HEK293 (cell line): ENCODE measurements around the gene MAGEB16.

ENCODE experiments used
- CTCF ChIA-PET: fragments of 350-600 bp; formaldehyde crosslinking; extraction: SDS; loops from one replicate; lab custom pipeline; 2021; ENCODE audit warnings: antibody characterized with exemption; lab: Yijun Ruan, JAX
- POLR2A ChIA-PET: fragments of 300-600 bp; formaldehyde crosslinking; extraction: SDS; loops from one replicate; lab custom pipeline; 2020; ENCODE audit warnings: antibody characterized with exemption, inconsistent platforms; lab: Yijun Ruan, JAX
- H3K27ac ChIP-seq: fragments of 200-500 bp; sonication (Bioruptor generic); 2 replicates; pipeline ENCODE4 v1.5.1; 2014; ENCODE audit warnings: low read depth, low read length, control low read depth, inconsistent platforms; ENCODE audit errors: extremely low read depth
- H3K36me3 ChIP-seq, 2 experiments: fragments of 200-500 bp in 1 of 2; sonication (Bioruptor generic) in 1 of 2; 1 replicate in 1 of 2; 2 replicates in 1 of 2; pipeline ENCODE4 v1.5.1; 2014 to 2017; ENCODE audit warnings: inconsistent platforms in 2 of 2, low read length in 2 of 2; ENCODE audit not compliant: control insufficient read depth in 2 of 2, insufficient read depth in 1 of 2
- H3K4me1 ChIP-seq: fragments of 200-500 bp; sonication (Bioruptor generic); 2 replicates; pipeline ENCODE4 v1.5.1; 2014; ENCODE audit warnings: mild to moderate bottlenecking, low read length, inconsistent platforms; ENCODE audit not compliant: control insufficient read depth, insufficient read depth
- H3K4me3 ChIP-seq: 2 replicates; pipeline ENCODE4 v1.5.1; 2011; ENCODE audit warnings: low read depth, mild to moderate bottlenecking, control low read depth, low read length, moderate library complexity
- H3K9me3 ChIP-seq: fragments of 200-500 bp; sonication (Bioruptor generic); 2 replicates; pipeline ENCODE4 v1.5.1; 2014; ENCODE audit warnings: low read depth, low read length, inconsistent platforms; ENCODE audit not compliant: control insufficient read depth, insufficient read depth
- AEBP2 ChIP-seq: fragments of 450-650 bp; formaldehyde crosslinking; IDR thresholded peaks from 2 replicates; pipeline ENCODE4 v1.5.1; 2016; ENCODE audit warnings: missing biosample characterization, missing genetic modification characterization, borderline replicate concordance
- FEZF1 ChIP-seq: fragments of 450-650 bp; formaldehyde crosslinking; IDR thresholded peaks from 2 replicates; pipeline ENCODE4 v1.5.1; 2016; ENCODE audit warnings: missing biosample characterization, missing genetic modification characterization
- GFI1B ChIP-seq: fragments of 450-650 bp; formaldehyde crosslinking; IDR thresholded peaks from 2 replicates; pipeline ENCODE4 v1.5.1; 2016; ENCODE audit warnings: missing biosample characterization, missing genetic modification characterization
- KLF10 ChIP-seq: fragments of 450-650 bp; IDR thresholded peaks from 2 replicates; pipeline ENCODE4 v1.5.1; 2018; ENCODE audit warnings: missing biosample characterization, mild to moderate bottlenecking, missing genetic modification characterization
- RBAK ChIP-seq: fragments of 450-650 bp; formaldehyde crosslinking; IDR thresholded peaks from 2 replicates; pipeline ENCODE4 v1.5.1; 2016; ENCODE audit warnings: missing biosample characterization, missing genetic modification characterization
- SP2 ChIP-seq: fragments of 450-650 bp; formaldehyde crosslinking; IDR thresholded peaks from 2 replicates; pipeline ENCODE4 v1.5.1; 2016; ENCODE audit warnings: missing biosample characterization, missing genetic modification characterization
- ZBTB17 ChIP-seq: fragments of 450-650 bp; formaldehyde crosslinking; IDR thresholded peaks from 2 replicates; pipeline ENCODE4 v1.5.1; 2016; ENCODE audit warnings: missing biosample characterization, missing genetic modification characterization
- ZBTB20 ChIP-seq: fragments of 450-650 bp; formaldehyde crosslinking; IDR thresholded peaks from 2 replicates; pipeline ENCODE4 v1.5.1; 2016; ENCODE audit warnings: missing biosample characterization, missing genetic modification characterization
- ZBTB48 ChIP-seq: fragments of 450-650 bp; formaldehyde crosslinking; IDR thresholded peaks from 2 replicates; pipeline ENCODE4 v1.5.1; 2016; ENCODE audit warnings: missing biosample characterization, missing genetic modification characterization
- ZBTB8A ChIP-seq: fragments of 450-650 bp; formaldehyde crosslinking; IDR thresholded peaks from 2 replicates; pipeline ENCODE4 v1.5.1; 2016; ENCODE audit warnings: missing biosample characterization, missing genetic modification characterization
- ZFHX2 ChIP-seq: fragments of 450-650 bp; formaldehyde crosslinking; conservative IDR thresholded peaks from 2 replicates; pipeline ENCODE4 v1.5.1; 2016; ENCODE audit warnings: missing biosample characterization, missing genetic modification characterization
- ZFP41 ChIP-seq: fragments of 450-650 bp; formaldehyde crosslinking; IDR thresholded peaks from 2 replicates; pipeline ENCODE4 v1.5.1; 2016; ENCODE audit warnings: missing biosample characterization, missing genetic modification characterization, borderline replicate concordance
- ZNF132 ChIP-seq: fragments of 450-650 bp; formaldehyde crosslinking; IDR thresholded peaks from 2 replicates; pipeline ENCODE4 v1.5.1; 2017; ENCODE audit warnings: missing biosample characterization, missing genetic modification characterization, borderline replicate concordance
- ZNF146 ChIP-seq: fragments of 450-650 bp; formaldehyde crosslinking; IDR thresholded peaks from 2 replicates; pipeline ENCODE4 v1.5.1; 2016; ENCODE audit warnings: missing biosample characterization, missing genetic modification characterization
- ZNF174 ChIP-seq: fragments of 450-650 bp; formaldehyde crosslinking; IDR thresholded peaks from 2 replicates; pipeline ENCODE4 v1.5.0; 2017; ENCODE audit warnings: missing biosample characterization, mild to moderate bottlenecking, missing genetic modification characterization
- ZNF239 ChIP-seq: fragments of 450-650 bp; formaldehyde crosslinking; IDR thresholded peaks from 2 replicates; pipeline ENCODE4 v1.5.1; 2016; ENCODE audit warnings: missing biosample characterization, missing genetic modification characterization
- ZNF280D ChIP-seq: fragments of 450-650 bp; formaldehyde crosslinking; IDR thresholded peaks from 2 replicates; pipeline ENCODE4 v1.5.1; 2016; ENCODE audit warnings: missing biosample characterization, missing genetic modification characterization
- ZNF366 ChIP-seq: fragments of 450-650 bp; formaldehyde crosslinking; conservative IDR thresholded peaks from 2 replicates; pipeline ENCODE4 v1.5.1; 2016; ENCODE audit warnings: missing biosample characterization, missing genetic modification characterization
- ZNF433 ChIP-seq: fragments of 450-650 bp; formaldehyde crosslinking; IDR thresholded peaks from 2 replicates; pipeline ENCODE4 v1.5.1; 2016; ENCODE audit warnings: missing biosample characterization, missing genetic modification characterization, low read depth
- ZNF544 ChIP-seq: fragments of 450-650 bp; formaldehyde crosslinking; IDR thresholded peaks from 2 replicates; pipeline ENCODE4 v1.5.0; 2017; ENCODE audit warnings: missing biosample characterization, missing genetic modification characterization
- ZNF560 ChIP-seq: fragments of 450-650 bp; formaldehyde crosslinking; IDR thresholded peaks from 2 replicates; pipeline ENCODE4 v1.5.1; 2017; ENCODE audit warnings: missing biosample characterization, missing genetic modification characterization, borderline replicate concordance
- ZNF585B ChIP-seq: fragments of 450-650 bp; formaldehyde crosslinking; IDR thresholded peaks from 2 replicates; pipeline ENCODE4 v1.5.1; 2016; ENCODE audit warnings: missing biosample characterization, missing genetic modification characterization
- ZNF600 ChIP-seq: fragments of 450-650 bp; formaldehyde crosslinking; IDR thresholded peaks from 2 replicates; pipeline ENCODE4 v1.5.1; 2016; ENCODE audit warnings: missing biosample characterization, missing genetic modification characterization
- ZSCAN23 ChIP-seq: fragments of 450-650 bp; formaldehyde crosslinking; IDR thresholded peaks from 2 replicates; pipeline ENCODE4 v1.5.1; 2016; ENCODE audit warnings: missing biosample characterization, missing genetic modification characterization
- TF ChIP-seq, protein P1 (sequence below): fragments of 450-650 bp; formaldehyde crosslinking; IDR thresholded peaks from 2 replicates; pipeline ENCODE4 v1.5.1; 2017; ENCODE audit warnings: missing biosample characterization, missing genetic modification characterization
- TF ChIP-seq, protein P2 (sequence below): fragments of 450-650 bp; formaldehyde crosslinking; IDR thresholded peaks from 2 replicates; pipeline ENCODE4 v1.5.1; 2016; ENCODE audit warnings: missing biosample characterization, missing genetic modification characterization
- TF ChIP-seq, protein P3 (sequence below): fragments of 450-650 bp; formaldehyde crosslinking; IDR thresholded peaks from 2 replicates; pipeline ENCODE4 v1.5.1; 2017; ENCODE audit warnings: missing biosample characterization, missing genetic modification characterization

Gene MAGEB16

GRCh38 chrX:35785075-35785474 is 13.1 kb upstream of the MAGEB16 start:
- POLR2A ChIA-PET: no interaction called here
- H3K4me1 ChIP-seq: no peaks in the 10 kb centered on the region
- TF ChIP-seq ZBTB48 (no peak), ZBTB8A (no peak), ZNF433 (tag by site-specific recombination) (no peak), ZFP41 (no peak), ZNF585B (no peak), RBAK (no peak), ZNF132 (tag by site-specific recombination) (no peak), ZBTB20 (tag by site-specific recombination) (no peak), FEZF1 (tag by site-specific recombination) (no peak), ZNF146 (tag by site-specific recombination) (no peak), ZNF560 (tag by site-specific recombination) (no peak), ZBTB17 (tag by site-specific recombination) (no peak), ZFHX2 (no peak), KLF10 (tag by site-specific recombination) (no peak), ZNF239 (tag by site-specific recombination) (no peak)
- TF ChIP-seq, protein P1, sequence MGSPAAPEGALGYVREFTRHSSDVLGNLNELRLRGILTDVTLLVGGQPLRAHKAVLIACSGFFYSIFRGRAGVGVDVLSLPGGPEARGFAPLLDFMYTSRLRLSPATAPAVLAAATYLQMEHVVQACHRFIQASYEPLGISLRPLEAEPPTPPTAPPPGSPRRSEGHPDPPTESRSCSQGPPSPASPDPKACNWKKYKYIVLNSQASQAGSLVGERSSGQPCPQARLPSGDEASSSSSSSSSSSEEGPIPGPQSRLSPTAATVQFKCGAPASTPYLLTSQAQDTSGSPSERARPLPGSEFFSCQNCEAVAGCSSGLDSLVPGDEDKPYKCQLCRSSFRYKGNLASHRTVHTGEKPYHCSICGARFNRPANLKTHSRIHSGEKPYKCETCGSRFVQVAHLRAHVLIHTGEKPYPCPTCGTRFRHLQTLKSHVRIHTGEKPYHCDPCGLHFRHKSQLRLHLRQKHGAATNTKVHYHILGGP (tag by site-specific recombination): no peak
- TF ChIP-seq, protein P2, sequence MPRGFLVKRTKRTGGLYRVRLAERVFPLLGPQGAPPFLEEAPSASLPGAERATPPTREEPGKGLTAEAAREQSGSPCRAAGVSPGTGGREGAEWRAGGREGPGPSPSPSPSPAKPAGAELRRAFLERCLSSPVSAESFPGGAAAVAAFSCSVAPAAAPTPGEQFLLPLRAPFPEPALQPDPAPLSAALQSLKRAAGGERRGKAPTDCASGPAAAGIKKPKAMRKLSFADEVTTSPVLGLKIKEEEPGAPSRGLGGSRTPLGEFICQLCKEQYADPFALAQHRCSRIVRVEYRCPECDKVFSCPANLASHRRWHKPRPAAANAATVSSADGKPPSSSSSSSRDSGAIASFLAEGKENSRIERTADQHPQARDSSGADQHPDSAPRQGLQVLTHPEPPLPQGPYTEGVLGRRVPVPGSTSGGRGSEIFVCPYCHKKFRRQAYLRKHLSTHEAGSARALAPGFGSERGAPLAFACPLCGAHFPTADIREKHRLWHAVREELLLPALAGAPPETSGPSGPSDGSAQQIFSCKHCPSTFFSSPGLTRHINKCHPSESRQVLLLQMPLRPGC: no peak
- no peaks in the 10 kb centered on the region for H3K36me3 ChIP-seq
- H3K4me3 ChIP-seq: no peak overlapping the region
- no peaks in the 10 kb centered on the region for H3K9me3 ChIP-seq
- no peak overlapping the region for H3K27ac ChIP-seq
- CTCF ChIA-PET: no interaction called here

- TF ChIP-seq SP2 (no peak), ZNF366 (no peak), ZNF544 (tag by site-specific recombination) (no peak), ZNF600 (tag by site-specific recombination) (no peak)
- TF ChIP-seq, all 188 proteins: peak for 0
- no peaks in the 10 kb centered on the region for H3K9me3 ChIP-seq
- no peaks in the 10 kb centered on the region for H3K4me1 ChIP-seq
- ChIA-PET POLR2A (no interaction called here), CTCF (no interaction called here)
- H3K36me3 ChIP-seq: no peaks in the 10 kb centered on the region
- H3K27ac ChIP-seq: no peak overlapping the region
- H3K4me3 ChIP-seq: no peak overlapping the region
These were observed 11.9 kb upstream of the MAGEB16 start for GRCh38 chrX:35786271-35786670.

DNA sequence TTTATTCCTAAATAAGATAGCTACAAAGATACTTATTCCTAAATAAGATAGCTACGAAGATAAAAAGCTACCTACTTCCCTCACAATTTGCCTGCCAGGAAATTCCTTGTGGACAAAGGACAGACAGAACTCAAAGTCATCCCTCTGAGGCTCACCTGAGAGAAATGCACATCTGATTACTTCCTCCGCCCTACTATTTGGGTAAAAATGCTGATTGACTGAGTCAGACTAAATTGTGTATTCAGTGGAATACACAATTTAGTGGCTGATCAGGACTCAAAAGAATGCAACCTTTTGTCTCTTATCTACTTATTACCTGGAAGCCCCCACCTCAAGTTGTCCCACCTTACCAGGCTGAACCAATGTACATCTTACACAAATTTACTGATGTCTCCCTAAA is 10.3 kb upstream of the MAGEB16 start:
- Histone ChIP-seq H3K4me1 (no peaks in the 10 kb centered on the region), H3K36me3 (no peaks in the 10 kb centered on the region), H3K4me3 (no peak overlapping the region), H3K27ac (no peak overlapping the region), H3K9me3 (no peaks in the 10 kb centered on the region)
- POLR2A ChIA-PET: no interaction called here
- CTCF ChIA-PET: interaction anchor here (0.6 kb wide), 1 partner anchor 712 kb away, joined by 5 read pairs; no protein-coding TSS in a partner anchor
- TF ChIP-seq, protein P3, sequence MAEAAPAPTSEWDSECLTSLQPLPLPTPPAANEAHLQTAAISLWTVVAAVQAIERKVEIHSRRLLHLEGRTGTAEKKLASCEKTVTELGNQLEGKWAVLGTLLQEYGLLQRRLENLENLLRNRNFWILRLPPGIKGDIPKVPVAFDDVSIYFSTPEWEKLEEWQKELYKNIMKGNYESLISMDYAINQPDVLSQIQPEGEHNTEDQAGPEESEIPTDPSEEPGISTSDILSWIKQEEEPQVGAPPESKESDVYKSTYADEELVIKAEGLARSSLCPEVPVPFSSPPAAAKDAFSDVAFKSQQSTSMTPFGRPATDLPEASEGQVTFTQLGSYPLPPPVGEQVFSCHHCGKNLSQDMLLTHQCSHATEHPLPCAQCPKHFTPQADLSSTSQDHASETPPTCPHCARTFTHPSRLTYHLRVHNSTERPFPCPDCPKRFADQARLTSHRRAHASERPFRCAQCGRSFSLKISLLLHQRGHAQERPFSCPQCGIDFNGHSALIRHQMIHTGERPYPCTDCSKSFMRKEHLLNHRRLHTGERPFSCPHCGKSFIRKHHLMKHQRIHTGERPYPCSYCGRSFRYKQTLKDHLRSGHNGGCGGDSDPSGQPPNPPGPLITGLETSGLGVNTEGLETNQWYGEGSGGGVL: no peak
- TF ChIP-seq ZNF280D (tag by site-specific recombination) (no peak), GFI1B (tag by site-specific recombination) (no peak), ZSCAN23 (no peak), AEBP2 (tag by site-specific recombination) (no peak), ZNF174 (tag by site-specific recombination) (no peak)
